HCT116 (cell line): Measurements from ENCODE around the gene STMP1. TPM values are rescaled to one million over a fixed set of nuclear protein-coding genes. Genes with fewer than 3 reads are reported as not detected.

Source experiments
- ATAC-seq: fragments of 200-7000 bp; cut with Tn5 transposase; 2 replicates; pipeline ENCODE4 v1.9.1; 2020; ENCODE audit warnings: mild to moderate bottlenecking, moderate library complexity
- BruUV-seq: library from RNA; stranded (reverse); fragments of 400-500 nt; replicated peaks from 2 replicates; lab custom pipeline; 2021; lab: Mats Ljungman, UMichigan
- CTCF ChIA-PET: fragments of 300-600 bp; sonication (Branson Sonifier 250); formaldehyde crosslinking; loops from one replicate; lab custom pipeline; 2021; ENCODE audit warnings: antibody characterized with exemption; lab: Charles Lee
- POLR2A ChIA-PET: fragments of 300-600, 350-600 bp; sonication (Branson Sonifier 250); formaldehyde crosslinking; loops from one replicate; lab custom pipeline; 2021; ENCODE audit warnings: antibody characterized with exemption; lab: Charles Lee
- RAD21 ChIA-PET, 2 experiments: fragments of 300-600 bp; sonication (Branson Sonifier 250); formaldehyde crosslinking; loops; one replicate each; lab custom pipeline; 2023; ENCODE audit warnings: low total read pairs in 2 of 2; ENCODE audit not compliant: uncharacterized antibody in 2 of 2, unreplicated experiment in 2 of 2, low non-redundant PET in 1 of 2; lab: Charles Lee
- DNase-seq: peaks from one replicate; pipeline ENCODE4 v3.0.0-alpha.2; 2010; ENCODE audit warnings: low read depth, low spot score
- H2AFZ ChIP-seq: fragments of 200-600 bp; shearing (Covaris generic), sonication (generic); 2 replicates; pipeline ENCODE4 v1.6.1; 2017; ENCODE audit warnings: low read depth, mixed run types, mixed read lengths, antibody characterized with exemption, low read length; ENCODE audit not compliant: poor library complexity, severe bottlenecking
- H3K27ac ChIP-seq: 2 replicates; pipeline ENCODE4 v1.5.1; 2012; ENCODE audit warnings: low read depth, low read length
- H3K27me3 ChIP-seq: fragments of 200-600 bp; sonication (generic); 2 replicates; pipeline ENCODE4 v1.6.1; 2016; ENCODE audit warnings: mixed run types, low read length, mixed read lengths; ENCODE audit not compliant: insufficient read depth
- H3K36me3 ChIP-seq, 2 experiments: fragments of 200-500 bp in 1 of 2; fragments of 200-600 bp in 1 of 2; sonication (Bioruptor generic) in 1 of 2; sonication (generic) in 1 of 2; 2 replicates each; pipeline versions ENCODE4 v1.5.1 to v1.6.1; 2014 to 2016; ENCODE audit warnings: low read length in 2 of 2, inconsistent platforms in 1 of 2, mixed read lengths in 1 of 2, mixed run types in 1 of 2; ENCODE audit not compliant: insufficient read depth in 2 of 2, control insufficient read depth in 1 of 2
- H3K4me1 ChIP-seq, 2 experiments: fragments of 200-600 bp in 1 of 2; sonication (generic) in 1 of 2; 2 replicates each; pipeline versions ENCODE4 v1.5.1 to v1.6.1; 2012 to 2017; ENCODE audit warnings: low read length in 2 of 2, inconsistent platforms in 1 of 2, mild to moderate bottlenecking in 1 of 2, mixed read lengths in 1 of 2, mixed run types in 1 of 2, moderate library complexity in 1 of 2; ENCODE audit not compliant: insufficient read depth in 2 of 2, control insufficient read depth in 1 of 2
- H3K4me2 ChIP-seq: fragments of 200-600 bp; sonication (generic); 2 replicates; pipeline ENCODE4 v1.6.1; 2017; ENCODE audit warnings: mixed run types, low read length, mixed read lengths
- H3K4me3 ChIP-seq, 2 experiments: fragments of 200-600 bp in 1 of 2; sonication (generic) in 1 of 2; replicated peaks in 1 of 2; 2 replicates each; pipeline ENCODE4 v1.5.1; 2011 to 2016; ENCODE audit warnings: low read length in 2 of 2, control low read depth in 1 of 2, low read depth in 1 of 2, mild to moderate bottlenecking in 1 of 2, mixed read lengths in 1 of 2, mixed run types in 1 of 2
- H3K79me2 ChIP-seq: fragments of 200-600 bp; sonication (generic); 2 replicates; pipeline ENCODE4 v1.6.1; 2017; ENCODE audit warnings: mild to moderate bottlenecking, mixed run types, low read length, moderate library complexity, mixed read lengths; ENCODE audit not compliant: insufficient read depth
- H3K9ac ChIP-seq: fragments of 200-600 bp; sonication (generic); 2 replicates; pipeline ENCODE4 v1.6.1; 2016; ENCODE audit warnings: low read length, mixed read lengths
- H3K9me2 ChIP-seq: fragments of 200-600 bp; sonication (generic), shearing (Covaris generic); 2 replicates; pipeline ENCODE4 v1.6.1; 2017; ENCODE audit warnings: mixed run types, mild to moderate bottlenecking, moderate library complexity; ENCODE audit not compliant: insufficient read depth
- H3K9me3 ChIP-seq, 2 experiments: fragments of 200-500 bp in 1 of 2; fragments of 200-600 bp in 1 of 2; sonication (Bioruptor generic) in 1 of 2; sonication (generic) in 1 of 2; 2 replicates each; pipeline ENCODE4 v1.6.1; 2014 to 2017; ENCODE audit warnings: low read length in 2 of 2, mixed read lengths in 2 of 2, inconsistent platforms in 1 of 2, low read depth in 1 of 2, mild to moderate bottlenecking in 1 of 2, mixed run types in 1 of 2, moderate library complexity in 1 of 2; ENCODE audit not compliant: control insufficient read depth in 1 of 2, insufficient read depth in 1 of 2
- H4K20me1 ChIP-seq: fragments of 200-600 bp; sonication (generic), shearing (Covaris generic); 2 replicates; pipeline ENCODE4 v1.6.1; 2017; ENCODE audit warnings: mixed run types, mild to moderate bottlenecking, moderate library complexity; ENCODE audit not compliant: insufficient read depth
- ATF3 ChIP-seq: IDR thresholded peaks from 2 replicates; pipeline ENCODE4 v1.6.1; 2012
- EZH2 ChIP-seq: fragments of 200-600 bp; sonication (generic); IDR thresholded peaks from 2 replicates; pipeline ENCODE4 v1.6.1; 2017; ENCODE audit warnings: antibody characterized with exemption, mixed run types
- POLR2AphosphoS5 ChIP-seq: IDR thresholded peaks from 2 replicates; pipeline ENCODE4 v1.6.1; 2011; ENCODE audit warnings: mild to moderate bottlenecking, low read depth, low read length, moderate library complexity
- intact Hi-C: fragments of 100-400 bp; cut with micrococcal nuclease; formaldehyde crosslinking; loops from 2 replicates; pipeline ENCODE4 v1.10.0; 2022
- total RNA-seq: library from RNA; stranded (reverse); gene quantifications from one replicate; pipeline ENCODE4 v1.2.1, GENCODE V29; 2021; ENCODE audit not compliant: unreplicated experiment
- TF ChIP-seq, protein P1 (sequence below): IDR thresholded peaks from 2 replicates; pipeline ENCODE4 v1.6.1; 2011; ENCODE audit warnings: mild to moderate bottlenecking, low read length, moderate library complexity; ENCODE audit not compliant: insufficient replicate concordance; ENCODE audit errors: extremely low read depth
- TF ChIP-seq, protein P2 (sequence below): IDR thresholded peaks from 2 replicates; pipeline ENCODE4 v1.6.1; 2012

STMP1 gene
- total RNA-seq, 1 experiment from 2014 or later: 32.8 TPM

DNA sequence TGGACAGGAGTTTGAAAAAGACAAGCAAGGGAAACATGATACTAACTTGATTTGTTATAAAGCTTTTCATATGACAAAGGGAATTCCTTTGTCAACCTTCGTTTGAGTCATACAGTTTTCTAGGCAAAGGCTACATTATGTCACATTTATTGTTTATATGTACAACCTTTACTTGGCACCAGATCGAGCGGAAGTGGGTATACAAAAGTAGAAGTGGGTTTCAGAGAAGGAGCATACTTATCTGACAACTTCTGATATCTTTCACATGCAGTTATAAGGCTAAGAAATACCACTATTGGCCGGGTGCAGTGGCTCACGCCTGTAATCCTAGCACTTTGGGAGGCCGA lies 11.0 kb downstream of the STMP1 start:
- intact Hi-C loops: loop anchor here (5.0 kb wide), 2 partner anchors 1779 to 1919 kb away; no protein-coding TSS in a partner anchor
- ChIA-PET RAD21 (interaction anchor here in 1 of 2 experiments (0.6 kb wide), 1 partner anchor 32 kb away, joined by 3 read pairs; no protein-coding TSS in a partner anchor), POLR2A (interaction anchor here (0.6 kb wide), 1 partner anchor 11 kb away, joined by 3 read pairs; the partner anchor contains the start of gene STMP1), CTCF (interaction anchor here (0.8 to 3.0 kb wide), 13 partner anchors 9 to 399 kb away, joined by 3 to 14 read pairs (median 6); partner anchors contain the start of gene STMP1)
- no peaks in the 10 kb centered on the region for H3K9me3 ChIP-seq
- peaks cover 54% of the 10 kb centered on the region for H3K79me2 ChIP-seq
- H2AFZ ChIP-seq: no peak overlapping the region
- H3K4me2 ChIP-seq: no peak overlapping the region
- no peak for ATAC-seq
- no peak overlapping the region for H3K4me3 ChIP-seq
- TF ChIP-seq EZH2 (no peak), POLR2AphosphoS5 (no peak), ATF3 (no peak)
- TF ChIP-seq, protein P1, sequence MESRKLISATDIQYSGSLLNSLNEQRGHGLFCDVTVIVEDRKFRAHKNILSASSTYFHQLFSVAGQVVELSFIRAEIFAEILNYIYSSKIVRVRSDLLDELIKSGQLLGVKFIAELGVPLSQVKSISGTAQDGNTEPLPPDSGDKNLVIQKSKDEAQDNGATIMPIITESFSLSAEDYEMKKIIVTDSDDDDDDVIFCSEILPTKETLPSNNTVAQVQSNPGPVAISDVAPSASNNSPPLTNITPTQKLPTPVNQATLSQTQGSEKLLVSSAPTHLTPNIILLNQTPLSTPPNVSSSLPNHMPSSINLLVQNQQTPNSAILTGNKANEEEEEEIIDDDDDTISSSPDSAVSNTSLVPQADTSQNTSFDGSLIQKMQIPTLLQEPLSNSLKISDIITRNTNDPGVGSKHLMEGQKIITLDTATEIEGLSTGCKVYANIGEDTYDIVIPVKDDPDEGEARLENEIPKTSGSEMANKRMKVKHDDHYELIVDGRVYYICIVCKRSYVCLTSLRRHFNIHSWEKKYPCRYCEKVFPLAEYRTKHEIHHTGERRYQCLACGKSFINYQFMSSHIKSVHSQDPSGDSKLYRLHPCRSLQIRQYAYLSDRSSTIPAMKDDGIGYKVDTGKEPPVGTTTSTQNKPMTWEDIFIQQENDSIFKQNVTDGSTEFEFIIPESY: no peak
- TF ChIP-seq, protein P2, sequence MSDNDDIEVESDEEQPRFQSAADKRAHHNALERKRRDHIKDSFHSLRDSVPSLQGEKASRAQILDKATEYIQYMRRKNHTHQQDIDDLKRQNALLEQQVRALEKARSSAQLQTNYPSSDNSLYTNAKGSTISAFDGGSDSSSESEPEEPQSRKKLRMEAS: no peak
- no peaks in the 10 kb centered on the region for H3K27me3 ChIP-seq
- H4K20me1 ChIP-seq: no peaks in the 10 kb centered on the region
- no peaks in the 10 kb centered on the region for H3K9me2 ChIP-seq
- no peaks in the 10 kb centered on the region for H3K4me1 ChIP-seq
- peaks cover 12 to 15% of the 10 kb centered on the region in 2 experiments for H3K36me3 ChIP-seq
- no peak overlapping the region for H3K27ac ChIP-seq
- no peak for DNase-seq
- BruUV-seq: no TSS peak
- no peak overlapping the region for H3K9ac ChIP-seq
